Measurements from ENCODE around the gene PLK5.
"Not testable (repeated sequence)": the region's sequence is repeated elsewhere in the genome, so short reads cannot be mapped to it uniquely, and the experiment has no call there.

Gene PLK5

DNA sequence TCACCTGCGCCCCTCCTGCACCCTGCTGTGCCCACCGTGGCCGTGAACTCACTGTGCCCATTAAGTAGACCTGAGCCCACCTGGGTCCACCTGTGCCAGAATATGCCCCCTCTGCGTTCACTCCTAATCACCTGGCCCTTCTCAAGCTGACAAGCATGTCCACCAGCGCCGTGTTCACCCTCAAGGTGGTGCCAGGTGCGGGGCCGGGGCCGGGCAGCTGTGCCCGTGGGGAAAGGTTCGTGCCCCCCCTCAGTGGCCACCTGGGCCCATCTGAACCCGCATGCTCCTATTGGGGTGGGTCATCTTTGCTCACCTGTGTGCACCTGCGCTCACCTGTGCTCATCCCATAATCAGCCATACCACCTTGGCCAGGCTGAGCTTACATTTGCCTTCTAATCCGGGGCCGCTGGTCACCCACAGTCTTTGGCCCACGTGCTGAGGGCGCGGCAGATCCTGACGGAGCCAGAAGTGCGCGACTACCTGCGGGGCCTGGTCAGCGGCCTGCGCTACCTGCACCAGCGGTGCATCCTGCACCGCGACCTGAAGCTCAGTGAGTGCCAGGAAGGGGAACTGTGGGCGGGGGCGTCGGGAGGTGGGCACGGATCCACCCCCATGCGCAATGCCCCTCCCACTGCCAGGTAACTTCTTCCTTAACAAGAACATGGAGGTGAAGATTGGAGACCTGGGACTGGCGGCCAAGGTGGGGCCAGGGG lies 2.3 kb downstream of the PLK5 start:
- Histone ChIP-seq H3K27me3 (replicated peaks; ENCODE audit: control insufficient read depth, insufficient read depth, low read length, poor library complexity, severe bottlenecking) (peaks cover 18% of the 10 kb centered on the region), H3K4me1 (ENCODE audit: control insufficient read depth, insufficient read depth, low read length, poor library complexity, severe bottlenecking) (no peaks in the 10 kb centered on the region), H3K36me3 (ENCODE audit: control insufficient read depth, insufficient read depth, low read length) (no peaks in the 10 kb centered on the region), H3K4me3 (ENCODE audit: insufficient read depth, low read depth, low read length, poor library complexity, severe bottlenecking) (no peak overlapping the region), H3K9me3 (ENCODE audit: control insufficient read depth, low read length) (no peaks in the 10 kb centered on the region), H3K27ac (ENCODE audit: insufficient read depth, low read length, poor library complexity, severe bottlenecking) (no peak overlapping the region)
- no peak for DNase-seq

DNA sequence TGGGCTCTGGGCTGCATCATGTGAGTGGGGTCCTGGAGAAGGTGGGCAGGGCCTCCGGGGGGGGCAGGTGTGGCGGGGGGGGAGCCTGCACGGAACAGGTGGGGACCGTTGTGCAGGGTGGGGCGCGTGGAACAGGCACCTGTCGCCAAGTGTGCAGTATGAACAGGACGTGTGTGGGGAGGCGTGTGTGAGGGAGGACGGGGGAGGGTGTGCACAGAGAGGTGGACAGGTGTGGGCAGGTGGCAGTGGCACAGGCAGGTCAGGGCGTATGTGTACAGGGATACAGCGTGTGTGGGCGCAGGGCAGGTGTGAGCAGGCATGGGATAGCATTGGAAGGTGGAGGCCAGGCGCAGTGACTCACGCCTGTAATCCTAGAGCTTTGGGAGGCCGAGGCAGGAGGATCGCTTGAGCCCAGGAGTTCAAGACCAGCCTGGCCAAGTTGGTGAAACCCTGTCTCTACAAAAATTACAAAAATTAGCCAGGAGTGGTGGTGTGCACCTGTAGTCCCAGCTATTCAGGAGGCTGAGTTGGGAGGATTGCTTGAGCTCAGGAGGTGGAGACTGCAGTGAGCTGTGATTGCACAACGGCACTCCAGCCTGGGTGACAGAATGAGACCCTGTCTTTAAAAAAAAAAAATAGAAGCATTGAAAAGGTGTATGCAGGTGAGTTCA lies 3.2 kb downstream of the PLK5 start:
- Histone ChIP-seq H3K27me3 (replicated peaks; ENCODE audit: control insufficient read depth, insufficient read depth, low read length, poor library complexity, severe bottlenecking) (peaks cover 18% of the 10 kb centered on the region), H3K4me3 (ENCODE audit: insufficient read depth, low read depth, low read length, poor library complexity, severe bottlenecking) (no peak overlapping the region), H3K9me3 (ENCODE audit: control insufficient read depth, low read length) (no peaks in the 10 kb centered on the region), H3K4me1 (ENCODE audit: control insufficient read depth, insufficient read depth, low read length, poor library complexity, severe bottlenecking) (no peaks in the 10 kb centered on the region), H3K27ac (ENCODE audit: insufficient read depth, low read length, poor library complexity, severe bottlenecking) (no peak overlapping the region), H3K36me3 (ENCODE audit: control insufficient read depth, insufficient read depth, low read length) (no peaks in the 10 kb centered on the region)
- DNase-seq = no peak

DNA sequence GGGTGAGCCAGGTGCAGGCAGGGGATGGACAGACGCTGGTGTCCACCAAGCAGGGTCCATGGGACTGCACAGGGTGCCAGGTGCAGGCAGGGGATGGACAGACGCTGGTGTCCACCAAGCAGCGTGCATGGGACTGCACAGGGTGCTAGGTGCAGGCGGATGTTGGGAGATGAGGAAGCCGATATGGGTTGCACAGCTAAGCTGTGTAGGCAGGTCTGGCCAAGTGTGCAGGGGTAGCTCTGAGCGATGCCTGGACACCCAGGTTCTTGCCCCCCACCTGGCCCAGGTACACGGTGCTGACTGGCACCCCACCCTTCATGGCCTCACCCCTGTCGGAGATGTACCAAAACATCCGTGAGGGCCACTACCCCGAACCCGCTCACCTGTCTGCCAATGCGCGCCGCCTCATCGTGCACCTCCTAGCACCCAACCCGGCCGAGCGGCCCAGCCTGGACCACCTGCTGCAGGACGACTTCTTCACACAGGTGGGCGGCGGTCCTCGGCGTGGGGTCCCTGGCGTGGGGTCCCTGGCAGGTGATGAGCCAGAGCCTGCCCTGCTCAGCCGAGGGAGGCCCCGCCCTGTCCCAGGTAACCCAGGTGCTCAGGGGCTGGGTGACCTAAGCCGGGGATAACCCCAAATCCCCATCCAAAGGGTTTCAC lies 3.9 kb downstream of the PLK5 start:
- Histone ChIP-seq H3K4me3 (ENCODE audit: insufficient read depth, low read depth, low read length, poor library complexity, severe bottlenecking) (no peak overlapping the region), H3K27ac (ENCODE audit: insufficient read depth, low read length, poor library complexity, severe bottlenecking) (no peak overlapping the region), H3K36me3 (ENCODE audit: control insufficient read depth, insufficient read depth, low read length) (no peaks in the 10 kb centered on the region), H3K4me1 (ENCODE audit: control insufficient read depth, insufficient read depth, low read length, poor library complexity, severe bottlenecking) (no peaks in the 10 kb centered on the region), H3K9me3 (ENCODE audit: control insufficient read depth, low read length) (no peaks in the 10 kb centered on the region), H3K27me3 (replicated peaks; ENCODE audit: control insufficient read depth, insufficient read depth, low read length, poor library complexity, severe bottlenecking) (peaks cover 18% of the 10 kb centered on the region)
- no peak for DNase-seq

DNA sequence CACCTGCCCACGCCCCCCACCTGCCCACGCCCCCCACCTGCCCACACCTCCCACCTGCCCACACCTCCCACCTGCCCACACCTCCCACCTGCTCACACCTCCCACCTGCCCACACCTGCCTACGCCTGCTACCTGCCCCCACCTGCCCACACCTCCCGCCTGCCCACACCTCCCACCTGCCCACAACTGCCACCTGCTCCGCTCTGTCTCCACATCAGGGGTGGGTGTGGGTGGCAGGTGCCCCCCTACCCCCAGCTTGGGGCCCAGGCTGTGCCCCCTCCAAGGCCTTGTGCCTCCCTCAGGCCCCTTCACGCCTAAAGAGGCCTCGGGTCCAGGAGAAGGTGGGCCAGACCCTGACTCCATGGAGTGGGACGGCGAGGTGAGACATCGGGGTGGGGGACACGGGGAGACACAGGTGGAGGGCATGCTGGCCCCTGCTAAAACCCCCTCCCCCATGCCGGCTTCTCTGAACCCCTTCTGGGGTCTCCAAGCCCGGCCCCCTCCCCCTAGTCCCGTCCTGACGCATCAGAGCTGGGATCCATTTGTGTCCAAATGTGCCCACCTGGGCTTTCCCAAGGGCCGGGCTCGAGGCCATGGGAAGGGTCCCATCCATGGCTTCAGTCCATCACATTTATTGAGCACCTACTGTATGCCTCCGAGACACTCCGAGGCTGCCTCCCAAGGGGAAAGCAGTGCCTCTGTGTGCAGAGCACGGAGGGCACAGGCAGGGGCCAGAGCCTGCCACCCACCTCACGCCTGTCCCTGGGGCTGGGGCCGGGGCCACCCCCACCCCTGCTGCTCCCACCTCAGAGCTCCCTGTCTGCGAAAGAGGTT lies 4.9 kb downstream of the PLK5 start:
- no peaks in the 10 kb centered on the region for H3K9me3 ChIP-seq (ENCODE audit: control insufficient read depth, low read length)
- H3K4me3 ChIP-seq (ENCODE audit: insufficient read depth, low read depth, low read length, poor library complexity, severe bottlenecking) = no peak overlapping the region

DNA sequence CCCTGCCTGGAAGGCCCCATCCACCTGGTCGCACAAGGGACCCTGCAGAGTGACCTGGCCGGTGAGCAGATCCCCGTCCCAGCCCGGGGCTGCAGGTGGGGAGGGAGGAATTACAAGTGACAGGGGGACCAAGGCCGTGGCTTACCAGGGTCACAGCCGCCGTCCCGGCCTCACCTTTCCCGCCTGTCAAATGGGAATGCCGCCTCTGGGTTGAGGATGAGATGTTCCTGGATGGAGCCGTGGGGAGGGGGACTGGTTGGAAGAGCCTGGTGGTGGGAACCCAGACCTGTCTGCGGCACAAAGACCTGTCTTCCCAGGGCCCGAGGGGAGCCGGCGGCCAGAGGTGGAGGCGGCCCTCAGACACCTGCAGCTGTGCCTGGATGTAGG lies 5.5 kb downstream of the PLK5 start:
- no peaks in the 10 kb centered on the region for H3K9me3 ChIP-seq (ENCODE audit: control insufficient read depth, low read length)
- no peaks in the 10 kb centered on the region for H3K4me1 ChIP-seq (ENCODE audit: control insufficient read depth, insufficient read depth, low read length, poor library complexity, severe bottlenecking)
- no peak for DNase-seq
- H3K27me3 ChIP-seq (replicated peaks; ENCODE audit: control insufficient read depth, insufficient read depth, low read length, poor library complexity, severe bottlenecking) = peaks cover 18% of the 10 kb centered on the region
- no peak overlapping the region for H3K27ac ChIP-seq (ENCODE audit: insufficient read depth, low read length, poor library complexity, severe bottlenecking)
- H3K36me3 ChIP-seq (ENCODE audit: control insufficient read depth, insufficient read depth, low read length) = no peaks in the 10 kb centered on the region
- no peak overlapping the region for H3K4me3 ChIP-seq (ENCODE audit: insufficient read depth, low read depth, low read length, poor library complexity, severe bottlenecking)

More for the DNA sequence above, 4.9 kb downstream of the PLK5 start:
- no peak for DNase-seq
- H3K36me3 ChIP-seq (ENCODE audit: control insufficient read depth, insufficient read depth, low read length) = no peaks in the 10 kb centered on the region
- no peak overlapping the region for H3K27ac ChIP-seq (ENCODE audit: insufficient read depth, low read length, poor library complexity, severe bottlenecking)
- no peaks in the 10 kb centered on the region for H3K4me1 ChIP-seq (ENCODE audit: control insufficient read depth, insufficient read depth, low read length, poor library complexity, severe bottlenecking)
- peaks cover 18% of the 10 kb centered on the region for H3K27me3 ChIP-seq (replicated peaks; ENCODE audit: control insufficient read depth, insufficient read depth, low read length, poor library complexity, severe bottlenecking)

DNA sequence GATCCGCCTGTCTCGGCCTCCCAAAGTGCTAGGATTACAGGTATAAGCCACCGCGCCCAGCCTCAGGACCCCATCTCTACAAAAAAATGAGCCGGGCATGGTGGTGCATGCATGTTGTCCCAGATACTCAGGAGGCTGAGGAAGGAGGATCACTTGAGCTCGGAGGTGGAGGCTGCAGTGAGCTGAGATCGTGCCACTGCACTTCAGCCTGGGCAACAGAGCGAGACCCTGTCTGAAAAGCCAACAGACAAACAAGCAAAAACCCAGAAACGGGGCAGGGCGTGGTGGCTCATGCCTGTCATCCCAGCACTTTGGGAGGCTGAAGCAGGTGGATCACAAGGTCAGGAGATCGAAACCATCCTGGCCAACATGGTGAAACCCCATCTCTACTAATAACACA lies 7.0 kb downstream of the PLK5 start:
- H3K9me3 ChIP-seq (ENCODE audit: control insufficient read depth, low read length); DNase-seq; H3K27ac ChIP-seq (ENCODE audit: insufficient read depth, low read length, poor library complexity, severe bottlenecking); H3K36me3 ChIP-seq (ENCODE audit: control insufficient read depth, insufficient read depth, low read length); H3K4me1 ChIP-seq (ENCODE audit: control insufficient read depth, insufficient read depth, low read length, poor library complexity, severe bottlenecking); H3K27me3 ChIP-seq (replicated peaks; ENCODE audit: control insufficient read depth, insufficient read depth, low read length, poor library complexity, severe bottlenecking); H3K4me3 ChIP-seq (ENCODE audit: insufficient read depth, low read depth, low read length, poor library complexity, severe bottlenecking): not testable (repeated sequence)

DNA sequence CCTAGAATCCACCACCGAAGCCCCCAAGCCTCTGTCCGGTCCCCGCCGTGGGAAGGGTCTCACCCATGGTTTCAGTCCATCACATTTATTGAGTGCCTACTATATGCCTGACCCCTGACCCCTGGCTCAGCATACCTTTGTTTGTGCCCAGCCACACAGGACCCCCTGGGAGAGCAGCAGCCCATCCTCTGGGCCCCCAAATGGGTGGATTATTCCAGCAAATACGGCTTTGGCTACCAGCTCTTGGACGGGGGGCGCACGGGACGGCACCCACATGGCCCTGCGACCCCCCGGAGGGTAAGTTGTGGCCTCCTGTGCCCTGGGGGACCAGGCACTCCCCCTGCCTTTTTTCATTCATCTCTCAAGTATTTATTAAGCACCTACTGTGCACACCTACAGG lies 7.7 kb downstream of the PLK5 start:
- Histone ChIP-seq H3K4me1 (ENCODE audit: control insufficient read depth, insufficient read depth, low read length, poor library complexity, severe bottlenecking) (no peaks in the 10 kb centered on the region), H3K27ac (ENCODE audit: insufficient read depth, low read length, poor library complexity, severe bottlenecking) (no peak overlapping the region), H3K36me3 (ENCODE audit: control insufficient read depth, insufficient read depth, low read length) (no peaks in the 10 kb centered on the region), H3K9me3 (ENCODE audit: control insufficient read depth, low read length) (no peaks in the 10 kb centered on the region), H3K27me3 (replicated peaks; ENCODE audit: control insufficient read depth, insufficient read depth, low read length, poor library complexity, severe bottlenecking) (no peaks in the 10 kb centered on the region), H3K4me3 (ENCODE audit: insufficient read depth, low read depth, low read length, poor library complexity, severe bottlenecking) (no peak overlapping the region)
- DNase-seq = no peak

DNA sequence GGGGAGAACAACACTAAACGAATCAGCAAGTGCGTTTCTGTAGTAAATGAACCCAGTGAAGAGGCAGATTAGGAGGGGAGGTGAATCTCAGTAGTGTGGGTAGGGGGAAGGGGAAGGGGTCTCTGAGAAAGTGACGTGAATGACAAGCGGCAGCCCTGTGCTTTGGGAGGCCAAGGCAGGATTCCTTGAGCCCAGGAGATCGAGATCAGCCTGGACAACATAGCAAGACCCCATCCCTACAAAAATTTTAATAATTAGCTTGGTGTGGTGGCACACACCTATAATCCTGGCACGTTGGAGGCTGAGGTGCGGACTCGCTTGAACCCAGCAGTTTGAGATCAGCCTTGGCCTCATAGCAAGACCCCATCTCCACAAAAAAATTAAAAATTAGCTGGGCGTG lies 8.1 kb downstream of the PLK5 start:
- H3K27me3 ChIP-seq (replicated peaks; ENCODE audit: control insufficient read depth, insufficient read depth, low read length, poor library complexity, severe bottlenecking) = no peaks in the 10 kb centered on the region
- no peak overlapping the region for H3K27ac ChIP-seq (ENCODE audit: insufficient read depth, low read length, poor library complexity, severe bottlenecking)
- no peak for DNase-seq
- no peaks in the 10 kb centered on the region for H3K36me3 ChIP-seq (ENCODE audit: control insufficient read depth, insufficient read depth, low read length)
- H3K9me3 ChIP-seq (ENCODE audit: control insufficient read depth, low read length) = no peaks in the 10 kb centered on the region
- no peaks in the 10 kb centered on the region for H3K4me1 ChIP-seq (ENCODE audit: control insufficient read depth, insufficient read depth, low read length, poor library complexity, severe bottlenecking)
- no peak overlapping the region for H3K4me3 ChIP-seq (ENCODE audit: insufficient read depth, low read depth, low read length, poor library complexity, severe bottlenecking)

DNA sequence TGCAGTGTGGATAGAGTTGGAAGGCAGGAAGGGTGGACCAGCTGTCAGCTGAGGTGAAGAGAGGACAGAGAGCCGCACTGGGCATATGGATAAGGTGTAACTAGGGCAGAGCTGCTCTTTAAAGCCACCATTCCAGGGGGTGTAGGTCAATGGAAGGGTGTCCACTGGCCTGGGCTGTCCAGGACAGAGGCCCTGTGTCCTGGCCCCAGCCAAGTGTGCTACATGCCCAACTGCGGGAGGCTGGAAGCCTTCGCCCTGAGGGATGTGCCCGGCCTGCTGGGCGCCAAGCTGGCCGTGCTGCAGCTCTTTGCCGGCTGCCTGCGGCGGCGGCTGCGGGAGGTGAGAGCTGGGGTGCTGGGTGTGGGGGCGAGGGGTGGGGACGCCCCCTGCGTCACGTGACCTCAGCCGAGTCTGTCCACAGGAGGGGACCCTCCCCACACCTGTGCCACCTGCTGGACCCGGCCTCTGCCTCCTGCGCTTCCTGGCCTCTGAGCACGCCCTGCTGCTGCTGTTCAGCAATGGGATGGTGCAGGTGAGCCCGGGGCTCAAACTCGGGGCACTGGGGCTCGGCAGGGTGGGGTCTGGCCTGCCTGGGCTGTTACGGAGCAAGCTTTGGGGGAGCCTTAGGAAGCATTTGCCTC lies 9.8 kb downstream of the PLK5 start:
- no peaks in the 10 kb centered on the region for H3K9me3 ChIP-seq (ENCODE audit: control insufficient read depth, low read length)
- no peak overlapping the region for H3K27ac ChIP-seq (ENCODE audit: insufficient read depth, low read length, poor library complexity, severe bottlenecking)
- H3K27me3 ChIP-seq (replicated peaks; ENCODE audit: control insufficient read depth, insufficient read depth, low read length, poor library complexity, severe bottlenecking) = no peaks in the 10 kb centered on the region
- no peak overlapping the region for H3K4me3 ChIP-seq (ENCODE audit: insufficient read depth, low read depth, low read length, poor library complexity, severe bottlenecking)
- H3K36me3 ChIP-seq (ENCODE audit: control insufficient read depth, insufficient read depth, low read length) = no peaks in the 10 kb centered on the region
- no peak for DNase-seq
- no peaks in the 10 kb centered on the region for H3K4me1 ChIP-seq (ENCODE audit: control insufficient read depth, insufficient read depth, low read length, poor library complexity, severe bottlenecking)

Measured in effector memory CD4-positive, alpha-beta T cell (primary cell).